Epithelial cell of proximal tubule (primary cell): ENCODE data around the gene PLAC8L1. TPM values are rescaled to one million over a fixed set of nuclear protein-coding genes. Genes with fewer than 3 reads are reported as not detected.
"Not testable (repeated sequence)": the region's sequence is repeated elsewhere in the genome, so short reads cannot be mapped to it uniquely, and the experiment has no call there.

Experiments
- DNase-seq: peaks from one replicate; pipeline ENCODE4 v3.0.0-alpha.2; 2011; ENCODE audit warnings: low read depth
- H3K4me3 ChIP-seq: 2 replicates; pipeline ENCODE4 v1.5.1; 2011; ENCODE audit warnings: low read depth, mild to moderate bottlenecking, low read length
- CTCF ChIP-seq: conservative IDR thresholded peaks from 2 replicates; pipeline ENCODE4 v1.5.1; 2012; ENCODE audit warnings: low read depth, mild to moderate bottlenecking, low read length
- total RNA-seq: library from RNA; depleted of rRNA; stranded (reverse); fragments of >200 nt; gene quantifications from 2 replicates; pipeline ENCODE4 v1.2.3, GENCODE V29; 2015

PLAC8L1 gene
- 0.58 TPM in 1 of 2 replicates, not detected in the other for total RNA-seq

- DNase-seq: no peak
- TF ChIP-seq CTCF: no peak
- H3K4me3 ChIP-seq: no peak within 1 kb of the TSS
Observed at GRCh38 chr5:146105477-146105876, at the start of gene PLAC8L1. Gene PLAC8L1, minus strand, starts transcription at chr5:146105577. Its CDS starts 1,266 bp downstream, at chr5:146104311.

GRCh38 chr5:146151970-146152369, 46.6 kb upstream of the PLAC8L1 start:
- no peak for TF ChIP-seq CTCF
- DNase-seq: no peak
- no peak overlapping the region for H3K4me3 ChIP-seq

GRCh38 chr5:146137967-146138403, 32.6 kb upstream of the PLAC8L1 start:
- no peak for DNase-seq
- no peak overlapping the region for H3K4me3 ChIP-seq
- no peak for TF ChIP-seq CTCF

GRCh38 chr5:146130440-146131045, 25.2 kb upstream of the PLAC8L1 start:
- no peak overlapping the region for H3K4me3 ChIP-seq
- DNase-seq: peak; percentile 1
- peak; percentile 61 for TF ChIP-seq CTCF

- no peak for DNase-seq
- no peak for TF ChIP-seq CTCF
- H3K4me3 ChIP-seq: no peak overlapping the region
Observed at GRCh38 chr5:146126068-146126467, 20.7 kb upstream of the PLAC8L1 start.

- no peak for DNase-seq
- no peak for TF ChIP-seq CTCF
- H3K4me3 ChIP-seq: no peak overlapping the region
Observed at GRCh38 chr5:146124580-146124979, 19.2 kb upstream of the PLAC8L1 start.

GRCh38 chr5:146121451-146121850, 16.1 kb upstream of the PLAC8L1 start:
- DNase-seq, H3K4me3 ChIP-seq: not testable (repeated sequence)
